ENCODE data around the gene GABRA4. TPM values are rescaled to one million over a fixed set of nuclear protein-coding genes. Genes with fewer than 3 reads are reported as not detected.

The GABRA4 gene
- total and polyA plus RNA-seq, 10 of the 15 experiments (the other 5 are each of a cell fraction or from before 2014, with no cell fraction given), result 0.69 to 14.6 (median 1.1) TPM

- no peaks in the 10 kb centered on the region for H3K9me3 ChIP-seq (replicated peaks; ENCODE audit: control insufficient read depth, insufficient read depth, low read length)
- TF ChIP-seq ZNF274 (IDR thresholded peaks at IDR 0.05; ENCODE audit: insufficient read depth, insufficient read length) (no peak), BHLHE40 (IDR thresholded peaks at IDR 0.05; ENCODE audit: borderline replicate concordance in 1 of 2, low read depth in 2 of 2, low read length in 1 of 2) (no peak), EP300 (IDR thresholded peaks at IDR 0.05; ENCODE audit: borderline replicate concordance in 1 of 2, control insufficient read depth in 1 of 2, low read depth in 2 of 2, low read length in 2 of 2) (no peak), YY1 (IDR thresholded peaks at IDR 0.05; ENCODE audit: low read depth, low read length) (no peak), IKZF1 (conservative IDR thresholded peaks at IDR 0.05) (no peak), NFIC (IDR thresholded peaks at IDR 0.05; ENCODE audit: low read depth, low read length) (no peak), EED (IDR thresholded peaks at IDR 0.05; ENCODE audit: low read depth) (no peak), ZSCAN29 (IDR thresholded peaks at IDR 0.05) (no peak), CEBPB (IDR thresholded peaks at IDR 0.05; ENCODE audit: borderline replicate concordance in 1 of 2, low read depth in 2 of 2, low read length in 2 of 2) (no peak), EZH2 (IDR thresholded peaks at IDR 0.05; ENCODE audit: borderline replicate concordance, control insufficient read depth, low read depth, low read length) (no peak), MEF2B (IDR thresholded peaks at IDR 0.05; ENCODE audit: partially characterized antibody, poor library complexity, severe bottlenecking) (no peak), POLR2A (IDR thresholded peaks at IDR 0.05; ENCODE audit: low read depth, low read length) (no peak), SREBF2 (IDR thresholded peaks at IDR 0.05; ENCODE audit: low read length) (no peak), IRF4 (IDR thresholded peaks at IDR 0.05; ENCODE audit: low read depth, low read length) (no peak), PML (IDR thresholded peaks at IDR 0.05; ENCODE audit: low read length) (no peak), RAD21 (IDR thresholded peaks at IDR 0.05; ENCODE audit: insufficient read depth, low read depth, low read length) (no peak), ASH2L (IDR thresholded peaks at IDR 0.05; ENCODE audit: borderline replicate concordance, low read depth) (no peak), HDGF (IDR thresholded peaks at IDR 0.05) (no peak)
- no peak overlapping the region for H3K27ac ChIP-seq (ENCODE audit: control insufficient read depth, insufficient read depth)
- H2AFZ ChIP-seq (ENCODE audit: control insufficient read depth, low read depth, low read length), result no peak overlapping the region
- no peaks in the 10 kb centered on the region for H3K36me3 ChIP-seq (ENCODE audit: control insufficient read depth in 2 of 2, insufficient read depth in 2 of 2, low read length in 1 of 2)
- no peak overlapping the region for H3K4me2 ChIP-seq (ENCODE audit: control insufficient read depth, insufficient read depth)
- ChIA-PET RAD21 (ENCODE audit: unreplicated experiment) (interaction anchor here (1.0 kb wide), 1 partner anchor 66 kb away, joined by 3 read pairs; no protein-coding TSS in a partner anchor), POLR2A (interaction anchor here (0.5 kb wide), 1 partner anchor 31 kb away, joined by 4 read pairs; no protein-coding TSS in a partner anchor), SMC1A (ENCODE audit: uncharacterized antibody, unreplicated experiment) (interaction anchor here (0.7 to 2.8 kb wide), 13 partner anchors 9 to 438 kb away, joined by 3 to 15 read pairs (median 4); no protein-coding TSS in a partner anchor), CTCF (interaction anchor here (0.5 to 1.7 kb wide), 9 partner anchors 9 to 989 kb away, joined by 3 to 9 read pairs (median 3); no protein-coding TSS in a partner anchor)
- H4K20me1 ChIP-seq (ENCODE audit: control insufficient read depth, insufficient read depth), result no peaks in the 10 kb centered on the region
- no peak for FAIRE-seq
- BruUV-seq (replicated peaks), result no TSS peak
- H3K9ac ChIP-seq (ENCODE audit: control insufficient read depth, insufficient read depth, low read length), result no peak overlapping the region
- in situ Hi-C loops (cut with MboI), result no loop called here
- no peaks in the 10 kb centered on the region for H3K4me1 ChIP-seq (ENCODE audit: control insufficient read depth, insufficient read depth, low read length)
- no peak for ATAC-seq
- no peak overlapping the region for H3K4me3 ChIP-seq
- H3K79me2 ChIP-seq (ENCODE audit: control insufficient read depth, insufficient read depth, low read length), result no peaks in the 10 kb centered on the region
- no peak for DNase-seq (ENCODE audit: low read depth, low spot score)
- intact Hi-C loops (cut with micrococcal nuclease; ENCODE audit: unreplicated experiment), result no loop called here
- H3K27me3 ChIP-seq (replicated peaks in 1 of 2; ENCODE audit: control insufficient read depth in 2 of 2, insufficient read depth in 2 of 2, low read length in 1 of 2), result no peaks in the 10 kb centered on the region
Measured at GRCh38 chr4:46945062-46945461, 48.3 kb downstream of the GABRA4 start.
